GM12874 (cell line): ENCODE measurements around the gene STX19.

Source experiments
- CTCF ChIP-seq: IDR thresholded peaks from 2 replicates; pipeline ENCODE4 v1.5.1; 2011; ENCODE audit warnings: low read depth, mild to moderate bottlenecking, control low read depth, low read length, moderate library complexity; ENCODE audit not compliant: insufficient read depth

The STX19 gene

GRCh38 chr3:94020293-94020692, 8.1 kb downstream of the STX19 start:
- TF ChIP-seq CTCF = no peak

- no peak for TF ChIP-seq CTCF
Measured at GRCh38 chr3:94019659-94020058, 8.7 kb downstream of the STX19 start.

- TF ChIP-seq CTCF = no peak
Measured at GRCh38 chr3:94015025-94015424, 13.4 kb downstream of the STX19 start.

GRCh38 chr3:94012185-94012584, 16.2 kb downstream of the STX19 start:
- TF ChIP-seq CTCF = no peak

- TF ChIP-seq CTCF = no peak
Measured at GRCh38 chr3:94011233-94011711, 17.1 kb downstream of the STX19 start.

GRCh38 chr3:94009608-94010007, 18.8 kb downstream of the STX19 start:
- no peak for TF ChIP-seq CTCF

GRCh38 chr3:94008253-94008652, 20.1 kb downstream of the STX19 start:
- no peak for TF ChIP-seq CTCF
